OCI-LY1 (cell line): ENCODE data around the gene RALGPS1.

Experiments
- H2AFZ ChIP-seq: fragments of 200-600 bp; sonication (generic), shearing (Covaris generic); 2 replicates; pipeline ENCODE4 v1.6.0; 2014; ENCODE audit warnings: antibody characterized with exemption, mild to moderate bottlenecking, low read length
- H3F3A ChIP-seq: fragments of 200-600 bp; sonication (generic), shearing (Covaris generic); 2 replicates; pipeline ENCODE4 v1.6.0; 2014; ENCODE audit warnings: mild to moderate bottlenecking, antibody characterized with exemption, low read length, moderate library complexity; ENCODE audit not compliant: insufficient read depth
- H3K27ac ChIP-seq: fragments of 200-600 bp; sonication (generic); 2 replicates; pipeline ENCODE4 v1.5.1; 2014; ENCODE audit warnings: low read length, mixed run types, mild to moderate bottlenecking, low read depth; ENCODE audit not compliant: poor library complexity, severe bottlenecking
- H3K27me3 ChIP-seq: fragments of 200-600 bp; sonication (generic); 2 replicates; pipeline ENCODE4 v1.6.0; 2014; ENCODE audit warnings: antibody characterized with exemption, mild to moderate bottlenecking, low read length, moderate library complexity; ENCODE audit not compliant: insufficient read depth
- H3K36me3 ChIP-seq: fragments of 200-600 bp; sonication (generic); 2 replicates; pipeline ENCODE4 v1.6.1; 2014; ENCODE audit warnings: mild to moderate bottlenecking, antibody characterized with exemption, low read length, moderate library complexity, mixed read lengths; ENCODE audit not compliant: insufficient read depth
- H3K4me1 ChIP-seq: fragments of 200-600 bp; sonication (generic); 2 replicates; pipeline ENCODE4 v1.5.1; 2014; ENCODE audit warnings: mild to moderate bottlenecking, low read length, moderate library complexity; ENCODE audit not compliant: insufficient read depth, severe bottlenecking
- H3K4me2 ChIP-seq: fragments of 200-600 bp; sonication (generic), shearing (Covaris generic); 2 replicates; pipeline ENCODE4 v1.6.1; 2014; ENCODE audit warnings: low read length
- H3K4me3 ChIP-seq: fragments of 200-600 bp; sonication (generic); 2 replicates; pipeline ENCODE4 v1.5.1; 2014; ENCODE audit warnings: low read length, low read depth, mild to moderate bottlenecking, mixed read lengths; ENCODE audit not compliant: poor library complexity, severe bottlenecking
- H3K79me2 ChIP-seq: fragments of 200-600 bp; shearing (Covaris generic); 2 replicates; pipeline ENCODE4 v1.6.1; 2016; ENCODE audit warnings: mixed run types, low read length, mixed read lengths; ENCODE audit not compliant: insufficient read depth
- H3K9ac ChIP-seq: fragments of 200-600 bp; sonication (generic), shearing (Covaris generic); 2 replicates; pipeline ENCODE4 v1.6.1; 2014; ENCODE audit warnings: mild to moderate bottlenecking, low read length, mixed read lengths
- H3K9me2 ChIP-seq: fragments of 200-600 bp; sonication (generic), shearing (Covaris generic); 2 replicates; pipeline ENCODE4 v1.6.1; 2014; ENCODE audit warnings: low read depth, mild to moderate bottlenecking, low read length, mixed read lengths
- H3K9me3 ChIP-seq: fragments of 200-600 bp; shearing (Covaris generic); 2 replicates; pipeline ENCODE4 v1.6.1; 2014; ENCODE audit warnings: low read length, mixed read lengths
- H4K20me1 ChIP-seq: fragments of 200-600 bp; sonication (generic), shearing (Covaris generic); 2 replicates; pipeline ENCODE4 v1.6.0; 2016; ENCODE audit warnings: mild to moderate bottlenecking, low read length; ENCODE audit not compliant: insufficient read depth
- CTCF ChIP-seq: fragments of 200-600 bp; sonication (generic), shearing (Covaris generic); IDR thresholded peaks from 2 replicates; pipeline ENCODE4 v1.5.1; 2017; ENCODE audit warnings: mild to moderate bottlenecking, antibody characterized with exemption, low read length, moderate library complexity, mixed read lengths
- EZH2 ChIP-seq: fragments of 200-600 bp; sonication (generic), shearing (Covaris generic); IDR thresholded peaks from 2 replicates; pipeline ENCODE4 v1.8.0; 2017; ENCODE audit warnings: borderline replicate concordance, mixed run types, mild to moderate bottlenecking, antibody characterized with exemption, low read length, moderate library complexity, mixed read lengths

Gene RALGPS1

DNA sequence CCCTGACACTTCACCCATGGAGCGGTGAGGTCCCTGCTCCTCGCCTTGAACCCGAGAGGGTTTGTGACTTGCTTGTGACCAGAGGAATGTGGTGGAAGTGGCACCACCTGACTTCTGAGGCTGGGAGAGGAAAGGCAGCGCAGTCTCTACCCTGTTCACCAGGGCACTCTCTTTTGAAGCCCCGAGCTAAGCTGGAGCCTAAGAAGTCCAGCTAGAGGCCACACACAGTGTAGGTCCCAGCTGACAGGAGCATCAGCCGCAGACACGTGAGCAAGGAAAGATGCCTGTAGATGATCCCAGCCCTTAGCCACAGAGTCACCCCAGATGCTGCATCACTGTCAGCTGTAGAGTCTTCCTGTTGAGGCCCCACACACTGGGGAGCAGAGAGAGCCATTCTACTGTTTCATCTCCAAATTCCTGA lies 209.5 kb downstream of the RALGPS1 start:
- Histone ChIP-seq H3K4me3 (no peak overlapping the region), H3K27ac (no peak overlapping the region), H3K9me3 (no peaks in the 10 kb centered on the region), H3K9ac (no peak overlapping the region), H4K20me1 (no peaks in the 10 kb centered on the region), H3F3A (no peaks in the 10 kb centered on the region), H3K9me2 (no peaks in the 10 kb centered on the region), H3K36me3 (no peaks in the 10 kb centered on the region), H3K27me3 (no peaks in the 10 kb centered on the region), H3K79me2 (no peaks in the 10 kb centered on the region), H3K4me2 (no peak overlapping the region), H3K4me1 (no peaks in the 10 kb centered on the region), H2AFZ (no peak overlapping the region)
- no peak for TF ChIP-seq CTCF
- no peak for TF ChIP-seq EZH2

DNA sequence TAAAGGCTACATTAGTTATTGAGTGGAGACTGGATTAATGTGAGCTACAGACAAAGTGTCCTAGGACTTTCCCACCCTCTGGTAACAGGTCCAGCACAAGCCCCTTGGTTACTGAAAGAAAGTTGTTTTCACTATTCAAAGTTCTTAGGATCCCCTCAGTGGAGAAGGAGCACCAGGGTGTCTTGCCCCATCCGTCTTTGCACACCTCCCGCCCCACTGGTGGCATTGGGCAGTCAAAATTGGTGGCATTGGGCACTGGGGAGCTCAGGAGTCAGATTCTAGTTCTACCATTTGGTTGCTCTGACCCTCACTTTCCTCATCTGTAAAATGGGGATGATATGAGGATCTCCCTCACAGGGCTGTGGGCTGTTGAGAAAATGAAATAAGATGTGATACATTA lies 210.2 kb downstream of the RALGPS1 start:
- Histone ChIP-seq H3K79me2 (no peaks in the 10 kb centered on the region), H3F3A (no peaks in the 10 kb centered on the region), H3K4me2 (no peak overlapping the region), H3K9me3 (no peaks in the 10 kb centered on the region), H3K27me3 (no peaks in the 10 kb centered on the region), H3K4me3 (no peak overlapping the region), H3K27ac (no peak overlapping the region), H2AFZ (no peak overlapping the region), H3K9me2 (no peaks in the 10 kb centered on the region), H3K36me3 (no peaks in the 10 kb centered on the region), H3K9ac (no peak overlapping the region), H4K20me1 (no peaks in the 10 kb centered on the region), H3K4me1 (no peaks in the 10 kb centered on the region)
- TF ChIP-seq CTCF: no peak
- TF ChIP-seq EZH2: no peak

DNA sequence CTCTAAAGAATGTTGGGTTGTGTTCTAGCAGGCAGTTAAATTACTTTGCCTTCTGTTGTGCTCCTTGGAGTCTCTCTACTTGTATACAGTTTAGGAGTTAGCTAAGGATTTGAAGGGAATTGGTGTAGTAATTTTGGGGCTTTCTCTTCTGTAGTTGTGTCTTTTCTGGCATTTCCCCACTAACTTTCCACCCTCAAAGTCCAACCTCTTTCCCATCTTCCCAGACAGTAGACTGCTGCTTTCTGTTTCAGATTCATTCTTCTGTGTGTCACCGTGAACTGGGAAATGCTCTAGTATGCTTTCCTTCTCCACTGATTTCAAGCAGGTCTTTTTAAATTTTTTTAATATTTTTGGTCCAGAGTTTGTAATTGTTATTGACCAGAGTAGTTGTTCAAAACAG lies 212.4 kb downstream of the RALGPS1 start:
- Histone ChIP-seq H3K4me2 (no peak overlapping the region), H3K27ac (no peak overlapping the region), H3K79me2 (no peaks in the 10 kb centered on the region), H3K9ac (no peak overlapping the region), H2AFZ (no peak overlapping the region), H3K9me3 (no peaks in the 10 kb centered on the region), H3K4me1 (no peaks in the 10 kb centered on the region), H3K9me2 (no peaks in the 10 kb centered on the region), H4K20me1 (no peaks in the 10 kb centered on the region), H3F3A (no peaks in the 10 kb centered on the region), H3K36me3 (no peaks in the 10 kb centered on the region), H3K27me3 (no peaks in the 10 kb centered on the region), H3K4me3 (no peak overlapping the region)
- TF ChIP-seq EZH2: no peak

DNA sequence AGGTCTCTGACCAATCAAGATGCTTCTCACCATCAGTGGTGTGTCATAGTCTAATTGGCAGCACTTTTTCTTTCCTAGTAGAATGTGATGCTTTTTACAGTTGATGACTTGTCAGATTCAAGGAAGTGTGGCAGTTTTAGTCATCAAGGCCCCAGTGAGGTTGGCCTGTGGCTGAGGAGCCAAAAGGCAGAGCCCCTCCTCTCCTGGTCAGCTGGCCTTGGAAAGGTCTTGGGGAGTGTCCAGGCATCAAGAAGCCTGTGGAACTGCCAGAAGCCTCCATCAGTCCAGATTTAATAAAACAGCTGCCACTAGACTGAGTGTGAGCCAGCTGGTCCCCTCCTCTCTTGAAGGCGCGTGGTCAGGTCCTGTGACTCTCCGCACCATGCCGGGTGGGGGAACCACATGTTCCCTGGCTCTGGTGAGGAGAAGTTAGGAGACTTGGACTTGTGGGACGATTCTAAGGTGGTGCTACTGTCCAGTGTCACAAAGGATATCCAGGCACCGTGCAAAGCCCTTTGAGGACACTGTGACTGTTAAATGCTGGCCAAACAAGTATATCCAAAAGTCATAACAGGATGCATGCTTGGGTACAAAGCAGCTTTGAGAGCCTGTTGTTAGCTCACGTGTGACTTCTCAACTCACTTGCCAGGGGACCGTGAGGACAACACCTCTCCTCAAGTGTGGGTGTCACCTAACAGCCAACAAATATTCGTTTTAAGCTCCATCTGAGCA lies 213.9 kb downstream of the RALGPS1 start:
- Histone ChIP-seq H3K79me2 (no peaks in the 10 kb centered on the region), H2AFZ (no peak overlapping the region), H3K4me3 (no peak overlapping the region), H3K9ac (no peak overlapping the region), H3K9me3 (no peaks in the 10 kb centered on the region), H3K36me3 (no peaks in the 10 kb centered on the region), H3K4me2 (no peak overlapping the region), H3K4me1 (no peaks in the 10 kb centered on the region), H4K20me1 (no peaks in the 10 kb centered on the region), H3K27me3 (no peaks in the 10 kb centered on the region), H3F3A (no peaks in the 10 kb centered on the region), H3K27ac (no peak overlapping the region), H3K9me2 (no peaks in the 10 kb centered on the region)
- TF ChIP-seq EZH2 (no peak), CTCF (no peak)
